Measurements from ENCODE around the gene MYO1D. TPM values are rescaled to one million over a fixed set of nuclear protein-coding genes. Genes with fewer than 3 reads are reported as not detected.

The MYO1D gene
- total and polyA plus RNA-seq, 2 of the 13 experiments (the other 11 are each of a cell fraction or from before 2014, with no cell fraction given): 13.2 to 17.3 TPM

- no peak for TF ChIP-seq DZIP1 (CRISPR knock-in tag; IDR thresholded peaks at IDR 0.05)
- no peak for TF ChIP-seq FOXP4 (CRISPR knock-in tag; IDR thresholded peaks at IDR 0.05)
- no peak for TF ChIP-seq ESRRA (CRISPR knock-in tag; IDR thresholded peaks at IDR 0.05; ENCODE audit: low read depth)
- no peak for TF ChIP-seq TBX3 (IDR thresholded peaks at IDR 0.05; ENCODE audit: borderline replicate concordance)
- TF ChIP-seq XRCC5 (optimal IDR thresholded peaks at IDR 0.05; ENCODE audit: low read length): no peak
- TF ChIP-seq TFDP1 (CRISPR knock-in tag; IDR thresholded peaks at IDR 0.05; ENCODE audit: borderline replicate concordance): no peak
- TF ChIP-seq ZNF431 (CRISPR knock-in tag; IDR thresholded peaks at IDR 0.05; ENCODE audit: borderline replicate concordance, low read depth): no peak
- no peak for TF ChIP-seq ZBED4 (CRISPR knock-in tag; IDR thresholded peaks at IDR 0.05; ENCODE audit: borderline replicate concordance)
- no peak for TF ChIP-seq IRF1 (CRISPR knock-in tag; IDR thresholded peaks at IDR 0.05; ENCODE audit: low read depth)
- TF ChIP-seq ZNF740 (CRISPR knock-in tag; IDR thresholded peaks at IDR 0.05): no peak
- TF ChIP-seq ZNF337 (CRISPR knock-in tag; IDR thresholded peaks at IDR 0.05; ENCODE audit: borderline replicate concordance, low read depth): no peak
Observed at GRCh38 chr17:32567511-32567910, 309.4 kb downstream of the MYO1D start (continued).

All from HepG2 (cell line).